HEK293 (cell line): ENCODE measurements around the gene AIF1L.

ENCODE experiments used
- BCL6B ChIP-seq: fragments of 450-650 bp; formaldehyde crosslinking; IDR thresholded peaks from 2 replicates; pipeline ENCODE4 v1.5.1; 2017; ENCODE audit warnings: missing biosample characterization, missing genetic modification characterization
- CTCF ChIP-seq: fragments of 450-650 bp; formaldehyde crosslinking; IDR thresholded peaks from 2 replicates; pipeline ENCODE4 v1.5.1; 2016; ENCODE audit warnings: missing biosample characterization, missing genetic modification characterization
- MYNN ChIP-seq: fragments of 450-650 bp; formaldehyde crosslinking; IDR thresholded peaks from 2 replicates; pipeline ENCODE4 v1.5.1; 2016; ENCODE audit warnings: missing biosample characterization, missing genetic modification characterization, borderline replicate concordance
- REST ChIP-seq: fragments of 450-650 bp; formaldehyde crosslinking; IDR thresholded peaks from 2 replicates; pipeline ENCODE4 v1.5.1; 2016; ENCODE audit warnings: missing biosample characterization, missing genetic modification characterization
- YY1 ChIP-seq: fragments of 450-650 bp; formaldehyde crosslinking; IDR thresholded peaks from 2 replicates; pipeline ENCODE4 v1.5.1; 2018; ENCODE audit warnings: missing biosample characterization, missing genetic modification characterization
- ZBTB1 ChIP-seq: fragments of 450-650 bp; formaldehyde crosslinking; IDR thresholded peaks from 2 replicates; pipeline ENCODE4 v1.5.1; 2016; ENCODE audit warnings: missing biosample characterization, missing genetic modification characterization
- ZBTB8A ChIP-seq: fragments of 450-650 bp; formaldehyde crosslinking; IDR thresholded peaks from 2 replicates; pipeline ENCODE4 v1.5.1; 2016; ENCODE audit warnings: missing biosample characterization, missing genetic modification characterization
- ZNF133 ChIP-seq: fragments of 450-650 bp; formaldehyde crosslinking; IDR thresholded peaks from 2 replicates; pipeline ENCODE4 v1.5.1; 2016; ENCODE audit warnings: missing biosample characterization, missing genetic modification characterization
- ZNF311 ChIP-seq: fragments of 450-650 bp; formaldehyde crosslinking; IDR thresholded peaks from 2 replicates; pipeline ENCODE4 v1.5.1; 2017; ENCODE audit warnings: missing biosample characterization, missing genetic modification characterization, borderline replicate concordance
- ZNF394 ChIP-seq: fragments of 450-650 bp; formaldehyde crosslinking; IDR thresholded peaks from 2 replicates; pipeline ENCODE4 v1.5.1; 2016; ENCODE audit warnings: missing biosample characterization, missing genetic modification characterization, mild to moderate bottlenecking, moderate library complexity, borderline replicate concordance
- ZNF529 ChIP-seq: fragments of 450-650 bp; formaldehyde crosslinking; IDR thresholded peaks from 2 replicates; pipeline ENCODE4 v1.5.1; 2017; ENCODE audit warnings: missing genetic modification characterization, missing biosample characterization; ENCODE audit not compliant: insufficient replicate concordance
- ZNF600 ChIP-seq: fragments of 450-650 bp; formaldehyde crosslinking; IDR thresholded peaks from 2 replicates; pipeline ENCODE4 v1.5.1; 2016; ENCODE audit warnings: missing biosample characterization, missing genetic modification characterization
- ZSCAN16 ChIP-seq: fragments of 450-650 bp; formaldehyde crosslinking; IDR thresholded peaks from 2 replicates; pipeline ENCODE4 v1.5.1; 2016; ENCODE audit warnings: missing biosample characterization, missing genetic modification characterization
- ZSCAN4 ChIP-seq: fragments of 450-650 bp; formaldehyde crosslinking; IDR thresholded peaks from 2 replicates; pipeline ENCODE4 v1.5.1; 2017; ENCODE audit warnings: missing biosample characterization, missing genetic modification characterization

- TF ChIP-seq ZBTB8A (tag by site-specific recombination) = no peak
- TF ChIP-seq CTCF = no peak
- no peak for TF ChIP-seq ZSCAN16 (tag by site-specific recombination)
- no peak for TF ChIP-seq ZNF529 (tag by site-specific recombination)
- no peak for TF ChIP-seq ZBTB1 (tag by site-specific recombination)
- TF ChIP-seq YY1 (tag by site-specific recombination) = no peak
- TF ChIP-seq ZNF394 (tag by site-specific recombination) = no peak
- TF ChIP-seq REST (tag by site-specific recombination) = no peak
- TF ChIP-seq ZNF133 (tag by site-specific recombination) = no peak
- TF ChIP-seq MYNN (tag by site-specific recombination) = no peak
- no peak for TF ChIP-seq ZNF600
- TF ChIP-seq ZSCAN4 (tag by site-specific recombination) = no peak
- TF ChIP-seq ZNF311 (tag by site-specific recombination) = no peak
- TF ChIP-seq BCL6B (tag by site-specific recombination) = no peak
Observed at GRCh38 chr9:131117121-131117761, 20.9 kb downstream of the AIF1L start.
